B cell (primary cell): ENCODE results near the gene MPL. TPM values are rescaled to one million over a fixed set of nuclear protein-coding genes. Genes with fewer than 3 reads are reported as not detected.

Experiments used
- ATAC-seq: fragments of 200-7000 bp; cut with Tn5 transposase; one replicate; pipeline ENCODE4 v1.10.0; 2021; ENCODE audit warnings: low read depth, mild to moderate bottlenecking, moderate number of reproducible peaks, moderate library complexity
- CTCF ChIA-PET: fragments of 350-600 bp; sonication (Branson Sonifier 250); formaldehyde crosslinking; loops from one replicate; lab custom pipeline; 2021; ENCODE audit warnings: antibody characterized with exemption, inconsistent platforms; lab: Charles Lee
- POLR2A ChIA-PET: fragments of 350-600 bp; sonication (Branson Sonifier 250); formaldehyde crosslinking; loops from one replicate; lab custom pipeline; 2021; ENCODE audit warnings: antibody characterized with exemption; lab: Charles Lee
- DNase-seq: peaks from one replicate; pipeline ENCODE4 v3.0.0; 2013
- H2AFZ ChIP-seq: 2 replicates; pipeline ENCODE4 v1.6.1; 2012; ENCODE audit warnings: mild to moderate bottlenecking, low read depth, low read length; ENCODE audit not compliant: insufficient read depth, poor library complexity, severe bottlenecking
- H3K27ac ChIP-seq, 2 donors: 1 replicate in 1 of 2; 2 replicates in 1 of 2; pipeline ENCODE4 v1.5.1; 2012 to 2013; ENCODE audit warnings: low read length in 2 of 2, mild to moderate bottlenecking in 2 of 2, moderate library complexity in 1 of 2
- H3K27me3 ChIP-seq, 4 experiments: fragments of 200-600 bp in 1 of 4; sonication (generic) in 1 of 4; replicated peaks in 1 of 4; 1 replicate in 2 of 4; 2 replicates in 2 of 4; pipeline versions ENCODE4 v1.6.1 to v1.7.0; 2013 to 2016; ENCODE audit warnings: low read length in 3 of 4, mild to moderate bottlenecking in 2 of 4, mixed read lengths in 1 of 4, moderate library complexity in 1 of 4; ENCODE audit not compliant: insufficient read depth in 4 of 4, control insufficient read depth in 3 of 4; ENCODE audit errors: control extremely low read depth in 1 of 4
- H3K36me3 ChIP-seq, 2 experiments: replicated peaks in 1 of 2; 1 replicate in 1 of 2; 2 replicates in 1 of 2; pipeline versions ENCODE4 v1.6.1 to v1.7.1; 2013; ENCODE audit warnings: low read length in 1 of 2; ENCODE audit not compliant: insufficient read depth in 2 of 2, control insufficient read depth in 1 of 2; ENCODE audit errors: control extremely low read depth in 1 of 2, extremely low read depth in 1 of 2
- H3K4me1 ChIP-seq, 2 donors: fragments of 200-600 bp in 1 of 2; sonication (generic) in 1 of 2; 1 replicate in 1 of 2; 2 replicates in 1 of 2; pipeline versions ENCODE4 v1.5.1 to v1.6.1; 2013 to 2017; ENCODE audit warnings: low read length in 2 of 2; ENCODE audit not compliant: control insufficient read depth in 2 of 2, insufficient read depth in 2 of 2
- H3K4me2 ChIP-seq: replicated peaks from 2 replicates; pipeline ENCODE3; 2012; ENCODE audit warnings: mild to moderate bottlenecking, low read depth, low read length; ENCODE audit not compliant: poor library complexity, severe bottlenecking
- H3K4me3 ChIP-seq, 5 experiments: fragments of 200-600 bp in 1 of 5; sonication (generic) in 1 of 5; 1 replicate in 3 of 5; 2 replicates in 2 of 5; pipeline versions ENCODE4 v1.5.1 to v1.7.0; 2011 to 2016; ENCODE audit warnings: low read length in 4 of 5, mild to moderate bottlenecking in 4 of 5, low read depth in 2 of 5, control low read depth in 1 of 5, moderate library complexity in 1 of 5; ENCODE audit not compliant: insufficient read depth in 1 of 5; ENCODE audit errors: control extremely low read depth in 1 of 5, extremely low read depth in 1 of 5
- H3K79me2 ChIP-seq: fragments of 200-600 bp; sonication (generic); one replicate; pipeline ENCODE4 v1.6.0; 2016; ENCODE audit warnings: low read length; ENCODE audit not compliant: control insufficient read depth, insufficient read depth
- H3K9ac ChIP-seq: fragments of 200-600 bp; sonication (generic); 2 replicates; pipeline ENCODE4 v1.6.1; 2017; ENCODE audit warnings: mild to moderate bottlenecking, low read length, moderate library complexity
- H3K9me3 ChIP-seq, 3 donors: one replicate each; pipeline versions ENCODE4 v1.6.1 to v1.7.1; 2013; ENCODE audit warnings: low read length in 2 of 3; ENCODE audit not compliant: control insufficient read depth in 2 of 3, insufficient read depth in 1 of 3; ENCODE audit errors: control extremely low read depth in 1 of 3
- H4K20me1 ChIP-seq: 2 replicates; pipeline ENCODE4 v1.6.0; 2012; ENCODE audit warnings: mild to moderate bottlenecking, low read length; ENCODE audit not compliant: insufficient read depth, control insufficient read depth, poor library complexity, severe bottlenecking
- H3K27ac Mint-ChIP-seq: one replicate; pipeline ENCODE4 v1.8.0; 2021; ENCODE audit warnings: mixed read lengths
- H3K27me3 Mint-ChIP-seq: one replicate; pipeline ENCODE4 v1.8.0; 2021; ENCODE audit warnings: mixed read lengths
- H3K4me1 Mint-ChIP-seq: one replicate; pipeline ENCODE4 v1.8.0; 2021; ENCODE audit warnings: mixed read lengths
- H3K4me3 Mint-ChIP-seq: one replicate; pipeline ENCODE4 v1.8.0; 2021; ENCODE audit warnings: mixed read lengths
- H3K9me3 Mint-ChIP-seq: one replicate; pipeline ENCODE4 v1.8.0; 2022; ENCODE audit warnings: mixed read lengths; ENCODE audit not compliant: insufficient read depth
- EZH2 ChIP-seq: IDR thresholded peaks from 2 replicates; pipeline ENCODE4 v1.6.1; 2012; ENCODE audit warnings: borderline replicate concordance, low read depth, mild to moderate bottlenecking, moderate library complexity, low read length; ENCODE audit not compliant: insufficient read depth, poor library complexity, severe bottlenecking
- WGBS: methylation state at CpG from one replicate; pipeline ENCODE4 v1.1.5; 2013; ENCODE audit warnings: missing lambda C conversion rate; ENCODE audit not compliant: insufficient coverage; 5-methylcytosine and 5-hydroxymethylcytosine counted together
- intact Hi-C: fragments of 100-400 bp; cut with micrococcal nuclease; formaldehyde crosslinking; loops from one replicate; pipeline ENCODE4 v1.10.0; 2022
- polyA minus RNA-seq: library from RNA; depleted of rRNA, polyadenylated mRNA; stranded (reverse); fragments of >200 nt; gene quantifications from 2 replicates; pipeline ENCODE4 v1.2.3, GENCODE V29; 2012
- polyA plus RNA-seq: library from polyadenylated mRNA; depleted of rRNA; stranded (reverse); fragments of >200 nt; gene quantifications from 2 replicates; pipeline ENCODE4 v1.2.3, GENCODE V29; 2012
- total RNA-seq, 2 donors: library from RNA; stranded (reverse); fragments of 120-200 nt in 1 of 2; gene quantifications; 1 replicate in 1 of 2; 2 replicates in 1 of 2; pipeline versions ENCODE4 v1.2.3 to v1.2.4, GENCODE V29; 2013 to 2022
- TF ChIP-seq, protein P1 (sequence below): fragments of 200-600 bp; IDR thresholded peaks from one replicate; pipeline ENCODE4 v1.8.0; 2022; ENCODE audit warnings: antibody characterized with exemption, mild to moderate bottlenecking

MPL gene
- total RNA-seq (not detected in 2 replicates), polyA plus RNA-seq (not detected in 2 replicates), polyA minus RNA-seq (0.36 TPM in 1 of 2 replicates, not detected in the other)
- 0.42 TPM for total RNA-seq (2013)

DNA sequence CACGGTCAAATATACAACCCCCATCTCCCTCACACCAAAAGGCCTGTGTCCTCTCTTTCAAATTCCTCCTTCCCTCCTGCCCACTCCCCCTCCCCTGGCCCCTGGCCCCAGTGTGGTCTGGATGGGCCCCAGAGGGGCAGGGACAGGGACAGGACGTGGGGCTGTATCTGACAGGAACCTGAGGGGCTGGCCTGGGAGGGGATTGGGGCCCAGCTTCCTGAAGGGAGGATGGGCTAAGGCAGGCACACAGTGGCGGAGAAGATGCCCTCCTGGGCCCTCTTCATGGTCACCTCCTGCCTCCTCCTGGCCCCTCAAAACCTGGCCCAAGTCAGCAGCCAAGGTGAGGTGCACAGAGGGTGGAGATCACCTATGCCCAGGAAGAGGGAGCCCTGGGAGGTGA lies at the start of gene MPL:
Gene MPL, plus strand, starts transcription at position 231 of the 400 bp plus-strand sequence. Its CDS starts 31 bp downstream, at position 262.
- no peaks in the 10 kb centered on the region for H3K4me1 Mint-ChIP-seq
- Histone ChIP-seq H3K4me3 (no peak within 1 kb of the TSS), H3K4me2 (no peak within 1 kb of the TSS), H3K9me3 (no peaks in the 10 kb centered on the region), H3K27ac (no peak within 1 kb of the TSS), H2AFZ (no peak within 1 kb of the TSS), H3K79me2 (no peaks in the 10 kb centered on the region), H3K4me1 (no peaks in the 10 kb centered on the region), H3K36me3 (no peaks in the 10 kb centered on the region), H3K27me3 (peaks cover 0 to 3% (median 0%) of the 10 kb centered on the region in 4 experiments), H4K20me1 (no peaks in the 10 kb centered on the region), H3K9ac (no peak within 1 kb of the TSS)
- 41% methylated on average over 2 of the region's 3 CpGs for WGBS
- no peak within 1 kb of the TSS for H3K27ac Mint-ChIP-seq
- no peak for ATAC-seq
- intact Hi-C loops: no loop called here
- H3K4me3 Mint-ChIP-seq: no peak within 1 kb of the TSS
- CTCF ChIA-PET: no interaction called here
- no peaks in the 10 kb centered on the region for H3K27me3 Mint-ChIP-seq
- H3K9me3 Mint-ChIP-seq: no peaks in the 10 kb centered on the region
- POLR2A ChIA-PET: no interaction called here
- no peak for TF ChIP-seq EZH2
- TF ChIP-seq, protein P1, sequence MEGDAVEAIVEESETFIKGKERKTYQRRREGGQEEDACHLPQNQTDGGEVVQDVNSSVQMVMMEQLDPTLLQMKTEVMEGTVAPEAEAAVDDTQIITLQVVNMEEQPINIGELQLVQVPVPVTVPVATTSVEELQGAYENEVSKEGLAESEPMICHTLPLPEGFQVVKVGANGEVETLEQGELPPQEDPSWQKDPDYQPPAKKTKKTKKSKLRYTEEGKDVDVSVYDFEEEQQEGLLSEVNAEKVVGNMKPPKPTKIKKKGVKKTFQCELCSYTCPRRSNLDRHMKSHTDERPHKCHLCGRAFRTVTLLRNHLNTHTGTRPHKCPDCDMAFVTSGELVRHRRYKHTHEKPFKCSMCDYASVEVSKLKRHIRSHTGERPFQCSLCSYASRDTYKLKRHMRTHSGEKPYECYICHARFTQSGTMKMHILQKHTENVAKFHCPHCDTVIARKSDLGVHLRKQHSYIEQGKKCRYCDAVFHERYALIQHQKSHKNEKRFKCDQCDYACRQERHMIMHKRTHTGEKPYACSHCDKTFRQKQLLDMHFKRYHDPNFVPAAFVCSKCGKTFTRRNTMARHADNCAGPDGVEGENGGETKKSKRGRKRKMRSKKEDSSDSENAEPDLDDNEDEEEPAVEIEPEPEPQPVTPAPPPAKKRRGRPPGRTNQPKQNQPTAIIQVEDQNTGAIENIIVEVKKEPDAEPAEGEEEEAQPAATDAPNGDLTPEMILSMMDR: no peak
- DNase-seq: no peak

DNA sequence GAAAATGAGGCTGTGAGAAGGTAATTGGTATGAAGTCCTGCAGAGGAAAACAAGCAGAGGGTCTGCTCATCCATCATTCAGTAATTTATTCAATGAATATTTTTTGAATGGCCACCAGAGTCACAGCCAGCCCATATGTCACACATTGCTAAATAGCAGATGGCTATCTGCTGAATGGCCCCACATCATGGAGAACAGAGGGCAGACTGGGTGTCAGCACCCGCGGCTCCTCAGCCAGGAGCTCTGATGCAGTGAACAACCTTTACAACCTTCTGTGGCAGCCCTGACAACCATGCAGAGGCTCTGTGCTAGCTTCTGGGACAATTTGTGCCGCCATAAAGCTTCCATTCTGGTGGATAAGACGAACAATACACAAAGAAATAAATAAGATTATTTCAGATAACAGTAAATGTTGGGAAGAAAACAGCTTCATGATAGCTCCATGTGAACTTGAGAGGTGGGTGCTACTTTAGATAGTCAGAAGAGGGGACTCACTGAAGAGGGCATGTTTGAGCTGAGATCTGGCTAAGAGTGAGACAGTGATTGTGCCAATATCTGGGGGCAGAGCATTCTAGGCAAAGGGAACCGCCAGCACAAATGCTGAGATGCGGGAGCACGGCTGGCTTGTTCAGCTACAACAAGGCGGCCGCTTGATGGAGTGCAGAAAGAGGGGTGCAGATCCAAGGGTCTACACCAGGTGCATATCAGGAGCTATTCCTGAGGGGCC lies 49.4 kb upstream of the MPL start:
- Histone ChIP-seq H3K27ac (no peak overlapping the region), H2AFZ (no peak overlapping the region), H3K9me3 (peaks cover 0 to 5% (median 0%) of the 10 kb centered on the region in 3 donors), H3K4me2 (no peak overlapping the region), H3K4me1 (no peaks in the 10 kb centered on the region), H3K4me3 (no peak overlapping the region), H3K79me2 (no peaks in the 10 kb centered on the region), H3K9ac (no peak overlapping the region), H4K20me1 (no peaks in the 10 kb centered on the region), H3K36me3 (no peaks in the 10 kb centered on the region), H3K27me3 (no peaks in the 10 kb centered on the region)
- ChIA-PET POLR2A (no interaction called here), CTCF (interaction anchor here (1.8 kb wide), 1 partner anchor 61 kb away, joined by 5 read pairs; no protein-coding TSS in a partner anchor)
- no peaks in the 10 kb centered on the region for H3K9me3 Mint-ChIP-seq
- H3K27me3 Mint-ChIP-seq: peaks cover 4% of the 10 kb centered on the region
- DNase-seq: no peak
- TF ChIP-seq, protein P1: no peak
- TF ChIP-seq EZH2: no peak
- H3K4me3 Mint-ChIP-seq: no peak overlapping the region
- H3K4me1 Mint-ChIP-seq: no peaks in the 10 kb centered on the region
- H3K27ac Mint-ChIP-seq: no peak overlapping the region
- 91% methylated on average over 7 of the region's 9 CpGs for WGBS
- intact Hi-C loops: no loop called here
- no peak for ATAC-seq
